ENCODE measurements around the gene MTCH2.

MTCH2 gene

GRCh38 chr11:47595029-47595428 lies 47.3 kb downstream of the MTCH2 start:
- no peak overlapping the region for H3K4me3 ChIP-seq (ENCODE audit: low read depth, low read length)
- ChIA-PET POLR2A (interaction anchor here (1.0 kb wide), 1 partner anchor 13 kb away, joined by 3 read pairs; no protein-coding TSS in a partner anchor), CTCF (interaction anchor here (1.2 to 2.7 kb wide), 4 partner anchors 11 to 22 kb away, joined by 4 to 9 read pairs (median 6); partner anchors contain the start of genes KBTBD4 and NDUFS3)
- TF ChIP-seq CTCF (IDR thresholded peaks at IDR 0.05; ENCODE audit: insufficient read depth, low read length, missing control alignments) = no peak
- DNase-seq (ENCODE audit: low read depth, low spot score) = no peak

- ChIA-PET POLR2A (no interaction called here), CTCF (interaction anchor here (1.4 to 2.7 kb wide), 2 partner anchors 11 to 14 kb away, joined by 5 to 7 read pairs; no protein-coding TSS in a partner anchor)
- H3K4me3 ChIP-seq (ENCODE audit: low read depth, low read length) = peak within 1 kb of the TSS; percentile 40
- no peak for DNase-seq (ENCODE audit: low read depth, low spot score)
- TF ChIP-seq CTCF (IDR thresholded peaks at IDR 0.05; ENCODE audit: insufficient read depth, low read length, missing control alignments) = no peak
These were observed 48.2 kb downstream of the MTCH2 start, which contains the start of gene C1QTNF4 for GRCh38 chr11:47593934-47594855. Gene C1QTNF4, minus strand, starts transcription at chr11:47594411. Its CDS starts 3,601 bp downstream, at chr11:47590810.

GRCh38 chr11:47593492-47593933 lies 48.8 kb downstream of the MTCH2 start:
- ChIA-PET POLR2A (no interaction called here), CTCF (interaction anchor here (2.0 to 2.7 kb wide), 2 partner anchors 12 to 182 kb away, joined by 5 to 7 read pairs; no protein-coding TSS in a partner anchor)
- TF ChIP-seq CTCF (IDR thresholded peaks at IDR 0.05; ENCODE audit: insufficient read depth, low read length, missing control alignments) = no peak
- DNase-seq (ENCODE audit: low read depth, low spot score) = no peak
- H3K4me3 ChIP-seq (ENCODE audit: low read depth, low read length) = no peak overlapping the region

GRCh38 chr11:47592970-47593369 lies 49.4 kb downstream of the MTCH2 start:
- CTCF ChIA-PET = interaction anchor here (1.6 to 2.0 kb wide), 2 partner anchors 39 to 181 kb away, joined by 5 to 6 read pairs; no protein-coding TSS in a partner anchor
- TF ChIP-seq CTCF (IDR thresholded peaks at IDR 0.05; ENCODE audit: insufficient read depth, low read length, missing control alignments) = no peak

GRCh38 chr11:47592251-47592650 lies 50.1 kb downstream of the MTCH2 start:
- CTCF ChIA-PET = interaction anchor here (1.6 to 2.0 kb wide), 2 partner anchors 39 to 181 kb away, joined by 5 to 6 read pairs; no protein-coding TSS in a partner anchor
- TF ChIP-seq CTCF (IDR thresholded peaks at IDR 0.05; ENCODE audit: insufficient read depth, low read length, missing control alignments) = no peak
- no peak for DNase-seq (ENCODE audit: low read depth, low spot score)
- POLR2A ChIA-PET = no interaction called here
- no peak overlapping the region for H3K4me3 ChIP-seq (ENCODE audit: low read depth, low read length)

More at GRCh38 chr11:47592970-47593369, 49.4 kb downstream of the MTCH2 start:
- no peak for DNase-seq (ENCODE audit: low read depth, low spot score)
- POLR2A ChIA-PET = no interaction called here
- no peak overlapping the region for H3K4me3 ChIP-seq (ENCODE audit: low read depth, low read length)

GRCh38 chr11:47591764-47592163 lies 50.6 kb downstream of the MTCH2 start:
- CTCF ChIA-PET = interaction anchor here (1.6 to 2.0 kb wide), 2 partner anchors 38 to 180 kb away, joined by 5 to 6 read pairs; no protein-coding TSS in a partner anchor
- DNase-seq (ENCODE audit: low read depth, low spot score) = no peak
- H3K4me3 ChIP-seq (ENCODE audit: low read depth, low read length) = no peak overlapping the region
- no peak for TF ChIP-seq CTCF (IDR thresholded peaks at IDR 0.05; ENCODE audit: insufficient read depth, low read length, missing control alignments)
- POLR2A ChIA-PET = no interaction called here

Data from AG04449 (cell line).